ENCODE data around the gene PTMA.

PTMA gene

DNA sequence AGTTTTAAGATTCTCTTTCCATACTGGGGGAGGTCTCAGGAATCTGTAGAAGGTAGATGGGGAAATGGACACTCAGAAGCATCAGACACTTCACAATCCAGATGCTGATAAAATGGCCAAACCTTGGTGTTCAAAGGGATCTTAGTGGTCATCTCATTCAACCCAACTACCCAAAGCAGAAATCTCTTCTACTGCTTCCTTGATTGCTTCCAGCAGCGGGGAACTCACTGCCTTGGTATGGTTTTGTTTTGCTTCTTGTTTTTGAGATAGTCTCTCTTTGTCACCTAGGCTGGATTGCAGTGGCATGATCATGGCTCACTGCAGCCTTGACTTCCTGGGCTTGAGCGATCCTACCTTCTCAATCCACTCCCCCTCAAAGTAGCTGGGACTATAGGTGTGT, 39.3 kb upstream of the PTMA start:
- H3K27ac ChIP-seq, result no peak overlapping the region
- CTCF ChIA-PET, result no interaction called here
- DNase-seq (ENCODE audit: low spot score), result no peak
- POLR2A ChIA-PET (ENCODE audit: low non-redundant PET), result no interaction called here
- TF ChIP-seq CTCF (conservative IDR thresholded peaks at IDR 0.05; ENCODE audit: low read depth), result no peak

DNA sequence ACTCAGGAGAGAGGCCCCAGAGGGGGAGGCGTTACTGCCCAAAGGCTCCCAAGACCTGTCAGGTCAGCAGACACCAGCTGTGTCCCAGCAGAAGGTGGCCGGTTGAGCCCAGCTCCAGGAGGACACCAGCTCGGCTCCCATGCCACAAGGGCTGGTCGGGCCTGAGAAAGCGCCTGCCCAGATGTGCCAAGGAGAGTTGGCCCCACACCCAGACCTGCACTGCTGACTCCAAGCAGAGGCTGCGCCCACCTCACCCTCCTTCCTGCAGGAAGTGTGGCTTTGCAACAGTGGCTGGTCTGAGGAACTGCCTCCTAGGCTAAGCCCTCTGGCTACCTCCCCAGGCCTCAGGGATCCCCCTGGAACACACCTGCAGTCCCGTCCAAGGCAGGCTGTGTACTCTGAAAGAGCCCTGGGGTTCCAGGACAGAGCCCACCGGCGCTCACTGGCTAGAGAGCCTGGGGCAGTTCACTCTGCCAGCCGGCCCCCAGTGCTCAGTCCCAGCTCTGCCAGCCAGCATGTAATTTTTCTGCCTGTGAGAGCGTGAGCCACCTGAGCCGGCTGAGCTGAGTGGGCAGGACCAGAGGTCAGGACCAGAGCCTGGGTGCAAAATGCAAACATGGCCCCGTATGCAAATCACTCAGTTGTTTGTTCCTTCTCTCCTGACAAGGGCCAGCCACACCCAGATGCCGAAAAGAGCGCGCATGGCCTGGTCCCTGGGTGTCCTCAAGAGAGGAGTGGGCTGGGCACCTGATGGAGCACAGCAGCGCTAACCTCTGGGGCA, 36.9 kb upstream of the PTMA start:
- no peak for DNase-seq (ENCODE audit: low spot score)
- ChIA-PET POLR2A (ENCODE audit: low non-redundant PET) (interaction anchor here (0.8 kb wide), 1 partner anchor 207 kb away, joined by 3 read pairs; no protein-coding TSS in a partner anchor), CTCF (interaction anchor here (0.6 to 2.0 kb wide), 8 partner anchors 17 to 229 kb away, joined by 3 to 10 read pairs (median 4); no protein-coding TSS in a partner anchor)
- TF ChIP-seq CTCF (conservative IDR thresholded peaks at IDR 0.05; ENCODE audit: low read depth), result no peak
- H3K27ac ChIP-seq, result peak overlapping the region; percentile 68

- peak overlapping the region; percentile 68 for H3K27ac ChIP-seq
- no peak for DNase-seq (ENCODE audit: low spot score)
- TF ChIP-seq CTCF (conservative IDR thresholded peaks at IDR 0.05; ENCODE audit: low read depth), result no peak
- ChIA-PET CTCF (interaction anchor here (0.6 to 8.1 kb wide), 6 partner anchors 25 to 228 kb away, joined by 3 to 111 read pairs (median 6); no protein-coding TSS in a partner anchor), POLR2A (ENCODE audit: low non-redundant PET) (interaction anchor here (0.6 kb wide), 1 partner anchor 10 kb away, joined by 3 read pairs; no protein-coding TSS in a partner anchor)
These were observed 35.5 kb upstream of the PTMA start for GRCh38 chr2:231672617-231673347.

DNA sequence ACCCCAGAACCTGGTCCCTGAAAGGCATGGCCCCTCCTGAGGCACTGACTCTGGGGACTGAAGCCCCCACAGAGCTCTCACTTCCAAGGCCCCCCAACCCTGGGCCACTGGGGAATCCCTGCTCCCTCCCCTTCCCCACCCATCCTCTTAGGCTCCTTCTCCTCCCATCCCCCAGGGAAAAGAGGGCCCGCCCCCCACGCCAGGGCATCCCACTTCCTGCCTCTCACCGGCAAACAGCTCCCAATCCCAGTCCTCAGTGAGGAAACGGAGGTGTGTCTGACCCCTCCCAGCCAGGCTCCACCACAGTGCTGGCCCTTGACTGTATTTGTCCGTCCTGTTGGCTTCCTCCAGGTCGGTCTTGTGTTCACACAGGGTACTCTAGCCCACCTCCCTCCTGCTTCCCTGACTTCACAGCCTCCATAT, 35.0 kb upstream of the PTMA start:
- CTCF ChIA-PET, result interaction anchor here (0.6 to 8.1 kb wide), 3 partner anchors 41 to 196 kb away, joined by 4 to 111 read pairs (median 7); no protein-coding TSS in a partner anchor
- peak overlapping the region; percentile 68 for H3K27ac ChIP-seq
- DNase-seq (ENCODE audit: low spot score), result no peak
- TF ChIP-seq CTCF (conservative IDR thresholded peaks at IDR 0.05; ENCODE audit: low read depth), result no peak
- POLR2A ChIA-PET (ENCODE audit: low non-redundant PET), result no interaction called here

GRCh38 chr2:231674587-231675338, 33.6 kb upstream of the PTMA start:
- peak overlapping the region; percentile 68 for H3K27ac ChIP-seq
- ChIA-PET CTCF (interaction anchor here (0.6 to 8.1 kb wide), 24 partner anchors 9 to 111 kb away, joined by 3 to 111 read pairs (median 4); no protein-coding TSS in a partner anchor), POLR2A (ENCODE audit: low non-redundant PET) (no interaction called here)
- peak; percentile 88 for TF ChIP-seq CTCF (conservative IDR thresholded peaks at IDR 0.05; ENCODE audit: low read depth)
- DNase-seq (ENCODE audit: low spot score), result peak; percentile 46

Data from RWPE1 (cell line).